B cell (primary cell): Measurements from ENCODE around the gene NUMB. TPM values are rescaled to one million over a fixed set of nuclear protein-coding genes. Genes with fewer than 3 reads are reported as not detected.
A peak's percentile ranks its signal among the peaks of the same experiment; 100 is the strongest.

Experiments used
- ATAC-seq: fragments of 200-7000 bp; cut with Tn5 transposase; one replicate; pipeline ENCODE4 v1.10.0; 2021; ENCODE audit warnings: low read depth, mild to moderate bottlenecking, moderate number of reproducible peaks, moderate library complexity
- CTCF ChIA-PET: fragments of 350-600 bp; sonication (Branson Sonifier 250); formaldehyde crosslinking; loops from one replicate; lab custom pipeline; 2021; ENCODE audit warnings: antibody characterized with exemption, inconsistent platforms; lab: Charles Lee
- POLR2A ChIA-PET: fragments of 350-600 bp; sonication (Branson Sonifier 250); formaldehyde crosslinking; loops from one replicate; lab custom pipeline; 2021; ENCODE audit warnings: antibody characterized with exemption; lab: Charles Lee
- DNase-seq: peaks from one replicate; pipeline ENCODE4 v3.0.0; 2013
- H2AFZ ChIP-seq: 2 replicates; pipeline ENCODE4 v1.6.1; 2012; ENCODE audit warnings: mild to moderate bottlenecking, low read depth, low read length; ENCODE audit not compliant: insufficient read depth, poor library complexity, severe bottlenecking
- H3K27ac ChIP-seq, 2 donors: 1 replicate in 1 of 2; 2 replicates in 1 of 2; pipeline ENCODE4 v1.5.1; 2012 to 2013; ENCODE audit warnings: low read length in 2 of 2, mild to moderate bottlenecking in 2 of 2, moderate library complexity in 1 of 2
- H3K27me3 ChIP-seq, 4 experiments: fragments of 200-600 bp in 1 of 4; sonication (generic) in 1 of 4; replicated peaks in 1 of 4; 1 replicate in 2 of 4; 2 replicates in 2 of 4; pipeline versions ENCODE4 v1.6.1 to v1.7.0; 2013 to 2016; ENCODE audit warnings: low read length in 3 of 4, mild to moderate bottlenecking in 2 of 4, mixed read lengths in 1 of 4, moderate library complexity in 1 of 4; ENCODE audit not compliant: insufficient read depth in 4 of 4, control insufficient read depth in 3 of 4; ENCODE audit errors: control extremely low read depth in 1 of 4
- H3K36me3 ChIP-seq, 2 experiments: replicated peaks in 1 of 2; 1 replicate in 1 of 2; 2 replicates in 1 of 2; pipeline versions ENCODE4 v1.6.1 to v1.7.1; 2013; ENCODE audit warnings: low read length in 1 of 2; ENCODE audit not compliant: insufficient read depth in 2 of 2, control insufficient read depth in 1 of 2; ENCODE audit errors: control extremely low read depth in 1 of 2, extremely low read depth in 1 of 2
- H3K4me1 ChIP-seq, 2 donors: fragments of 200-600 bp in 1 of 2; sonication (generic) in 1 of 2; 1 replicate in 1 of 2; 2 replicates in 1 of 2; pipeline versions ENCODE4 v1.5.1 to v1.6.1; 2013 to 2017; ENCODE audit warnings: low read length in 2 of 2; ENCODE audit not compliant: control insufficient read depth in 2 of 2, insufficient read depth in 2 of 2
- H3K4me2 ChIP-seq: replicated peaks from 2 replicates; pipeline ENCODE3; 2012; ENCODE audit warnings: mild to moderate bottlenecking, low read depth, low read length; ENCODE audit not compliant: poor library complexity, severe bottlenecking
- H3K4me3 ChIP-seq, 5 experiments: fragments of 200-600 bp in 1 of 5; sonication (generic) in 1 of 5; 1 replicate in 3 of 5; 2 replicates in 2 of 5; pipeline versions ENCODE4 v1.5.1 to v1.7.0; 2011 to 2016; ENCODE audit warnings: low read length in 4 of 5, mild to moderate bottlenecking in 4 of 5, low read depth in 2 of 5, control low read depth in 1 of 5, moderate library complexity in 1 of 5; ENCODE audit not compliant: insufficient read depth in 1 of 5; ENCODE audit errors: control extremely low read depth in 1 of 5, extremely low read depth in 1 of 5
- H3K79me2 ChIP-seq: fragments of 200-600 bp; sonication (generic); one replicate; pipeline ENCODE4 v1.6.0; 2016; ENCODE audit warnings: low read length; ENCODE audit not compliant: control insufficient read depth, insufficient read depth
- H3K9ac ChIP-seq: fragments of 200-600 bp; sonication (generic); 2 replicates; pipeline ENCODE4 v1.6.1; 2017; ENCODE audit warnings: mild to moderate bottlenecking, low read length, moderate library complexity
- H3K9me3 ChIP-seq, 3 donors: one replicate each; pipeline versions ENCODE4 v1.6.1 to v1.7.1; 2013; ENCODE audit warnings: low read length in 2 of 3; ENCODE audit not compliant: control insufficient read depth in 2 of 3, insufficient read depth in 1 of 3; ENCODE audit errors: control extremely low read depth in 1 of 3
- H4K20me1 ChIP-seq: 2 replicates; pipeline ENCODE4 v1.6.0; 2012; ENCODE audit warnings: mild to moderate bottlenecking, low read length; ENCODE audit not compliant: insufficient read depth, control insufficient read depth, poor library complexity, severe bottlenecking
- H3K27ac Mint-ChIP-seq: one replicate; pipeline ENCODE4 v1.8.0; 2021; ENCODE audit warnings: mixed read lengths
- H3K27me3 Mint-ChIP-seq: one replicate; pipeline ENCODE4 v1.8.0; 2021; ENCODE audit warnings: mixed read lengths
- H3K4me1 Mint-ChIP-seq: one replicate; pipeline ENCODE4 v1.8.0; 2021; ENCODE audit warnings: mixed read lengths
- H3K4me3 Mint-ChIP-seq: one replicate; pipeline ENCODE4 v1.8.0; 2021; ENCODE audit warnings: mixed read lengths
- H3K9me3 Mint-ChIP-seq: one replicate; pipeline ENCODE4 v1.8.0; 2022; ENCODE audit warnings: mixed read lengths; ENCODE audit not compliant: insufficient read depth
- CTCF ChIP-seq: fragments of 200-600 bp; IDR thresholded peaks from one replicate; pipeline ENCODE4 v1.8.0; 2022; ENCODE audit warnings: antibody characterized with exemption, mild to moderate bottlenecking
- EZH2 ChIP-seq: IDR thresholded peaks from 2 replicates; pipeline ENCODE4 v1.6.1; 2012; ENCODE audit warnings: borderline replicate concordance, low read depth, mild to moderate bottlenecking, moderate library complexity, low read length; ENCODE audit not compliant: insufficient read depth, poor library complexity, severe bottlenecking
- WGBS: methylation state at CpG from one replicate; pipeline ENCODE4 v1.1.5; 2013; ENCODE audit warnings: missing lambda C conversion rate; ENCODE audit not compliant: insufficient coverage; 5-methylcytosine and 5-hydroxymethylcytosine counted together
- intact Hi-C: fragments of 100-400 bp; cut with micrococcal nuclease; formaldehyde crosslinking; loops from one replicate; pipeline ENCODE4 v1.10.0; 2022
- polyA plus RNA-seq: library from polyadenylated mRNA; depleted of rRNA; stranded (reverse); fragments of >200 nt; gene quantifications from 2 replicates; pipeline ENCODE4 v1.2.3, GENCODE V29; 2012
- total RNA-seq, 2 donors: library from RNA; stranded (reverse); fragments of 120-200 nt in 1 of 2; gene quantifications; 1 replicate in 1 of 2; 2 replicates in 1 of 2; pipeline versions ENCODE4 v1.2.3 to v1.2.4, GENCODE V29; 2013 to 2022

NUMB gene
- total and polyA plus RNA-seq, 2 donors (not counting 1 experiment from before 2014, with no cell fraction given): 63.4 to 102 TPM

DNA sequence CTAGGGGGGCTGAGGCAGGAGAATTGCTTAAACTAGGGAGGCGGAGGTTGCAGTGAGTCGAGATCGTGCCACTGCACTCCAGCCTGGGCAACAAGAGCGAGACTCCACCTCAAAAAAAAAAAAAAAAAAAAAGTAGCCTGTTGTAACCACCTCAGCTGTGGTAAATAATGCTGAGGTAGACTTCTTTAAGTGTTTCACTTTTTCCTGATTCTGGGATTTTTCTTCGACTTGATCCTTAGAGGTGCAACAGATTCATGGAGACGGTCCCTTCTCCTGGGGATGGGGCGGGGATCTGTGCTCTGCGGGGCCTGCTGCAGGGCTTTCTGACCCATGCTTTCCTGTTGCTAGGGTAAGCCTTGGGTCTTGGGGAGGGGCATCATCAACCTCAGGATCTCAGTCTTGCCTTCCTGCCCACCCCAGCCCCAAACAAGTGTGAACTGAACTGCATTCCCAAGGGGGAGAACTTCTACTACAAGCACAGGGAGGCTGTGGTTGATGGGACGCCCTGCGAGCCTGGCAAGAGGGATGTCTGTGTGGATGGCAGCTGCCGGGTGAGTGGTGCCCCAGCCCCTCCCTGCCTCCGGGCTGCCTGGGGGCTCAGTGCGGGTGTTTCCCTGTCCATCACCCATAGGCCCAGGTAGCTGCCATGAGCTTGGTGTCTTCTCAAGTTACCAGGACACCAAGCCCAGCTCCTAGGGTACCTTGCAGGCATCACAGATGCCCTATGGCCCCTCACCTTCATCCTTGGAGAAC lies 208.6 kb downstream of the NUMB start:
- Mint-ChIP-seq H3K4me3 (no peak overlapping the region), H3K9me3 (no peaks in the 10 kb centered on the region), H3K27me3 (no peaks in the 10 kb centered on the region), H3K4me1 (peaks cover 38% of the 10 kb centered on the region), H3K27ac (peak overlapping the region; percentile 37)
- TF ChIP-seq CTCF (no peak), EZH2 (no peak)
- intact Hi-C loops: loop anchor here (5.0 kb wide), 1 partner anchor 208 kb away; the partner anchor contains the start of gene NUMB
- CTCF ChIA-PET: no interaction called here
- Histone ChIP-seq H3K9ac (no peak overlapping the region), H3K4me2 (no peak overlapping the region), H2AFZ (peak overlapping the region; percentile 15), H3K36me3 (no peaks in the 10 kb centered on the region), H3K4me3 (no peak overlapping the region), H3K27me3 (no peaks in the 10 kb centered on the region), H3K79me2 (no peaks in the 10 kb centered on the region), H3K27ac (no peak overlapping the region), H3K4me1 (peaks cover 29 to 40% of the 10 kb centered on the region in 2 donors), H4K20me1 (no peaks in the 10 kb centered on the region), H3K9me3 (peaks cover 0 to 4% (median 0%) of the 10 kb centered on the region in 3 donors)
- WGBS: 35% methylated on average over 7 of the region's 13 CpGs
- ATAC-seq (no peak), DNase-seq (no peak)
- POLR2A ChIA-PET: no interaction called here

GRCh38 chr14:73249108-73249507 lies 209.2 kb downstream of the NUMB start:
- ATAC-seq (no peak), DNase-seq (no peak)
- peak overlapping the region; percentile 24 for H3K4me3 Mint-ChIP-seq
- peaks cover 0 to 5% (median 0%) of the 10 kb centered on the region in 4 experiments for H3K27me3 ChIP-seq
- peak overlapping the region; percentile 18 for H3K27ac Mint-ChIP-seq
- peaks cover 0 to 4% (median 0%) of the 10 kb centered on the region in 3 donors for H3K9me3 ChIP-seq
- WGBS: no CpG with 5 or more reads among the region's 1 CpG
- ChIA-PET CTCF (no interaction called here), POLR2A (no interaction called here)
- peaks cover 29 to 40% of the 10 kb centered on the region in 2 donors for H3K4me1 ChIP-seq
- H3K27me3 Mint-ChIP-seq: no peaks in the 10 kb centered on the region
- no peaks in the 10 kb centered on the region for H3K9me3 Mint-ChIP-seq
- TF ChIP-seq CTCF: no peak
- TF ChIP-seq EZH2: no peak
- no peak overlapping the region for H3K4me3 ChIP-seq
- H3K79me2 ChIP-seq: no peaks in the 10 kb centered on the region
- no peak overlapping the region for H3K27ac ChIP-seq
- H4K20me1 ChIP-seq: no peaks in the 10 kb centered on the region
- H3K36me3 ChIP-seq: no peaks in the 10 kb centered on the region
- peaks cover 40% of the 10 kb centered on the region for H3K4me1 Mint-ChIP-seq
- H3K4me2 ChIP-seq: no peak overlapping the region
- intact Hi-C loops: loop anchor here (5.0 kb wide), 1 partner anchor 208 kb away; the partner anchor contains the start of gene NUMB
- no peak overlapping the region for H3K9ac ChIP-seq
- H2AFZ ChIP-seq: no peak overlapping the region
